DLD1 (cell line): ENCODE data around the gene TMCO4.
"Not testable (repeated sequence)": the region's sequence is repeated elsewhere in the genome, so short reads cannot be mapped to it uniquely, and the experiment has no call there.

ENCODE experiments used
- in situ Hi-C: cut with HindIII; loops from 2 replicates; pipeline ENCODE4 v1.10.0; 2017; ENCODE audit warnings: low sequenced_read_pairs

The TMCO4 gene

GRCh38 chr1:19814244-19814661 is 14.5 kb upstream of the TMCO4 start:
- in situ Hi-C loops, result no loop called here

DNA sequence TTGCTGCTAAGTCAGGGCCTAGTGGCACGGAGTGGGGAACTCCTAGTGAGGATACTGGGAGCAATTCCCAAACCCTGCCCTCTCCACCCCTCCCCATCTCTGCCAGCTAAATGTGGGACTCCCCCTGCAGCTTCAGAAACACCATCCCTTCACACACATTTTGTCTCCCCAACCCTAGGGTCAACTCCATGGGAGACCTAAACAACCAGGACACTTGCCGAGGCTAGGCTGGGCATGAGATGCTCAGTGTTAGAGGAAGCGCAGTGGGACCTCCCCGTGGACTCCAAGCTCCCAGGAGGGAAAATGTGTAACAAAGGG is 13.9 kb upstream of the TMCO4 start:
- in situ Hi-C loops, result no loop called here

DNA sequence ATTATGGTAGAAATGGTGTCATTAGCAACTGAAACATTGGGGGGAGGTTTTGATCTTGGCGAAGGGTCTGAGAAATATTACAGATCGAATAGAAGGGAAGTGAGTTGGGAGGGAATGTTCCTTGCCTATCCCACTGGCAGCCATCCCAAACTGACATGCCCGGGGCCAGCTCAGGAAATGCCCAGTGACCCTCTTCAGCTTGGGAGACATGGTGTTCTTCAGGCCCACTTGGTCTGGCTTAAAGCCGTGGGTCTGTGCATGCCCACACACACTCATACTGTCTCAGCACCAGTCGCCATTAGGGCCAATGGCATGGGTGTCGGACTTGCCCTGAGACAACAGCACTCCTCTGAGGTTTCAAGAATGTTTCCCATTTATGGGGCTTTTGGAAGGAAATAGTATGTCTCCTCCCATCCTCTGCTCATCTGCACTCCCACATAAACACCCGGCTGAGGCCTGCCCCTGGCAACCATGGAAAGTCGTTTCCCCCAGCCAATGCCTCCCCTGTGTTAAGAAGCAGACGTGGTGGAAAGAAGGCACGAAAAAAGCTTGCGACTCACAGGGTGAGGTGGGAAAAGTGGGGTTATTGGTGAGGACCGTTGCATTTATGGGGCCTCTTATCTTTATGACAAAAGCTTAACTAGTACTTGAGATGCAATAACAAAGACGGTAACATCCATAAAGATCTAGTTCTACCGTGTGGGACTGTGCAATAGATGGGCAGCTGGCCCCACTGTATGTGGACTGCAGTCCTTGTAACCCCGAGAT is 13.3 kb upstream of the TMCO4 start:
- in situ Hi-C loops, result no loop called here

- in situ Hi-C loops, result no loop called here
These were observed 11.6 kb upstream of the TMCO4 start for GRCh38 chr1:19811206-19811851.

GRCh38 chr1:19809044-19809750 is 9.5 kb upstream of the TMCO4 start:
- in situ Hi-C loops, result no loop called here

DNA sequence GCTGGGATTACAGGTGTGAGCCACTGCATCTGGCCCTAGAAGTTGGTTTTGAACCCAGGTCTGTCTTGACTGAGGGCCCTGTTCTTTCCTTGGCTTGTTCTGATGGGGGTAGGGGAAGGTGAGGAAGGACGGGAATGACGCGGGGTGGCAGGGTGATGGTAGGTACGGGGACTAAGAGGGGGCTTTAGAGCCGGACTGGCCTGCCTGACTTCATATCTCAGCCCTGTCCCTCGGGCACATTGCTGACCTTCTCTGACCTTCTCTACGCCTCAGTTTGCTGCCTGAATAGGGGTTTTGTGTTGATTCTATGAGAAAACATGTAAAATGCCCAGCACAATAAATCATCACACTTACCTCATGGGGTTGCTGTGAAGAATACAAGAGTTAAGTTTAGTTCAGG is 8.6 kb upstream of the TMCO4 start:
- in situ Hi-C loops, result no loop called here

- in situ Hi-C loops, result no loop called here
These were observed 5.1 kb upstream of the TMCO4 start for GRCh38 chr1:19804831-19805251.

- in situ Hi-C loops, result no loop called here
These were observed 2.6 kb upstream of the TMCO4 start for GRCh38 chr1:19802269-19802668.

DNA sequence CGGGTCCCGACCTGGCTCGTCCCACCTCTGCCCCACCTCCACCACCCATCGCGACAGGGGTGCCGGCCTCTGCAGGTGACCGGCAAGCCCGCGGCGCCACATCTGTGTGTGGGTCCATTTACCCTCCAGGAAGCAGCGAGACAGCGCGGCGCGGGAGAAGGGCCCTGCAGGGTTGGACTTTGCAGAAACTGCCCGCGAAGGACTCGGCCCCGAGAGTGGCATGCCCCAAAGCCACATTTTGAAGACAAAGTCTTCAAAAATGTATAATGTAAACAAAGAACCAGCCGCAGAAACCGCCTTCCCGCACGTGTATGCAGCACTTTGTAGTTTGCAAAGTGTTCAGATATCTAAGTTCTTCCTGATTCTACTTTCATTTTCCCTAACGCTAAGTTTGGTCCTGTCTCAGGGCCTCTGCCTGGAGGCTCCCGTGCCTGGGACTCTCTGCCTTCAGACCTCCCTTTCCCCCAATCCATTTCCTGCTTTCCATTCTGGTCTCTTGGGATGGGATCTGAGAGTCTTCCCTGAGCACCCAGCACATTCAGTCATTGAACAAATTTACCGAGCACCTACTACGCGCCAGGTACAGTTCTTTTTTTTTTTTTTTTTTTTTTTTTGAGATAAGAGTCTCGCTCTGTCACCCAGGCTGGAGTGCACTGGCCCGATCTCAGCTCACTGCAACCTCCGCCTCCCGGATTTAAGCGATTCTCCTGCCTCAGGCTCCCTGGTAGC is 524 bp upstream of the TMCO4 start:
- in situ Hi-C loops, result no loop called here

DNA sequence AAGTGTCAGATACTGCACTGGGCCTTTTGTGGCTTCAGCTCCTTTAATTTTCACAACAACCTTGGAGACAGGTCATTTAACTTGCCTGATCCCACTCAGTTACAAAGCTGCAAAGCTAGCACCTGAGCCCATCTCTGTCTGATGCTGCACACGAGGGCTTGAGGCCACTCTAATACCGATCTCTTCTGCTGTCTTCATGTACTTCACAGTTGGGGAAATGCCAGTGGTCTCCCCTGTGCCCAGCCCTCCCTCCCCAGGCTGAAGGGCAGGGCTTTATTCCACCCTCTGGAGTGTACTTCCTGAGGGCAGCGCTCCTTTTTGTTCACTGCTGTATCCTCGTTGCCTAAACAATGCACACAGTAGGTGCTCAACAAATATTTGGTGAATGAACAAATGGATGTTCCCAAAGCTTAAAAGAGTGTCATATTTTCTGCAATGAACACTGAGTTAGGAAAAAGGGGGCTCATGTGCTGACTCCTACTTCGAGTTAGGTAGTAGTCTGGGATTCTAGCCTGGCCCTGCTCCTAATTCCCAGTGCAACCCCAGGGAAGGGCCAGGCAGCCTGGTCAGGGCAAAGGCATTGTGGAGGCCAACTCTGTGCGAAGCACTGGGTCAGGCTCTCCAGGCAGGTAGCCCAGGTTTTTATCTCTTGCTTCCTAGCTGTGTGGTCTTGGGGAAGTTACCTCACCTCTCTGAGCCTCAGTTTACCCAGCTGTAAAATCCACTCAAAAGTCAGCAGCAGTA is 1.1 kb downstream of the TMCO4 start:
- in situ Hi-C loops, result no loop called here

DNA sequence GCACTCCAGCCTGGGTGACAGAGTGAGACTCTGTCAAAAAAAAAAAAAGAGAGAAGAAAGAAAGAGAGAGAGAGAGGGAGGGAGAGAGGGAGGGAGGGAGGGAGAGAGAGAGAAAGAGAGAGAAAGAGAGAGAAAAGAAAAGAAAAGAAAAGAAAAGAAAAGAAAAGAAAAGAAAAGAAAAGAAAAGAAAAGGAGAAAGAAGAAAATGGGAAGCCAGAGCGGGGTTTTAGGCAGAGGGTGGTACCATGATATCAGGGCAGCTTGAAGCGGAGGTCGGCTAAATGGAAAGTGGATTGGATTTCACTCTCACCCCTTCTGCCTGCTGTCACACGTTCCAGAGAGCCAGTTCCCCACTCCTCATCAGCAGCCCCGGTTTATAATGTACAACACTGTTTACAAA is 1.9 kb downstream of the TMCO4 start:
- in situ Hi-C loops, result no loop called here

GRCh38 chr1:19794583-19794982 is 5.1 kb downstream of the TMCO4 start:
- in situ Hi-C loops, result no loop called here

DNA sequence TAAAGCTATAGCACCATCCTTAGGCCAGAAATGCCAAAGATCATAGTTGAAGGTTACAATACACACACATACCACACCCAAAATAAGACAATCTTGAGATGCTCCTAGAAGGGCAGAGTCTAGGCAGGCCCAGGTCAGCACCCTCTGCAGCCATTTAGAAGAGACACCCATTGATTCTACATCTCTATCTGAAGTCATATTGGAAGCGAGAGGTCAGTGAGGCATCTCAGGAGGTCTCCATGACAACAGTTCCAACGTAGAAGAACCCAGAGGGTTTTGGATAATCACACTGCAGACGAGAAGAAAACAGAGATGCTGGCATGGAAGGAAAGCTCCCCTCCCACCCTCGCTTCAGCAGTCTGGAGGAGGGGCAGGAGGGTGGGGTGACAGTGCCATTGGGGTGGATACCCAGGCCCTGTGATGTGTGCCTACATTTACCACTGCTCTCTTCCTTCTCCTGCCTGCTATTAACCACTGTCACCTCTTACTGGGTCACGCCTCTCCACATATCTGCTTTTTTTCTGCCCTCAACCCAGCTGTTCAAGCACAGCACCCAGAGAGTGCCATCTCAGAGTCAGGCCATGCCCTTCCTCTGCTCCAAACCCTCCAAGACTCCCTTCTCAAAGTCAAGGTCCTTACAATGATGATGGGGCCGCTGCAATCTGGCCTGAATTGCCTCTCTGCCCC is 6.2 kb downstream of the TMCO4 start:
- in situ Hi-C loops, result no loop called here

- in situ Hi-C loops, result no loop called here
These were observed 7.3 kb downstream of the TMCO4 start for GRCh38 chr1:19792237-19793002.

- in situ Hi-C loops, result not testable (repeated sequence)
These were observed 9.4 kb downstream of the TMCO4 start for GRCh38 chr1:19790061-19790975.

DNA sequence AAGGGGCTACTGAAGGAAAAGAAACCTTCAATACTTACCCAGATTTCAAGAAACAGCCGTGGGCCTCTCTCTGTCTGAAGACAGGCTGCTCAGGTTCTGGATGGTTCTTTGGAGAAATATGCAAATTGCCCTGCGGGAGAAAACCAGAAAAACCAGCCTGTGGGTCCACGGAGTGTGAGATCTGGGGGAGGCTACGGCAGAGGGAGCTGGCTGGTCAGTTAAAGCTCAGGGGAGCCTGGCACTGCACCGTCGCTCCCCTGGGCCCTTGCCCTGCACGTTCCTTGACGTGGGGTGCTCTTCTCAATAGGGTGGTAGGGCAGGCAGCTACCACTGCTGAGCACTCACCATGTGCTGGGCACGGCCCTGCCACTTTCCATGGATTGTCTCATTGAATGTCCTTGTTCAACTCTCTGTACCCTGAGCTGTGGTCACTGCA is 12.7 kb downstream of the TMCO4 start:
- in situ Hi-C loops, result no loop called here

DNA sequence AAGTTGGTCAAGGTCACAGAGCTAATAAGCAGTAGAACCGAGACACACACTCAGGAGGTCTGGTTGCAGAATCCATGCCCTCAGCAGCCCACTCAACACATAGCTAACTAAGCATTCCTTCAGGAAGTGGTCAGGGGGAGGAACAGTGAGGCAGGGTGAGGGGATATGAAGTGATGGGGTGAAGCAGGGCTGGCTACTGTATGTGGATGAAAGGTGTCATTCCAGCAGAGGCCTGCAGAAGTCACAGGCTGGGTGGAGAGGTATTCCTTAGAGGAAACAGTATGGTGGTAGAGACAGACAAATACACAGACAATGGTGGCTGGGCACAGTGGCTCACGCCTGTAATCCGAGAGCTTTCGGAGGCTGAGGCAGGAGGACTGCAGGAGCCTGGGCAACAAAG is 14.1 kb downstream of the TMCO4 start:
- in situ Hi-C loops, result no loop called here

DNA sequence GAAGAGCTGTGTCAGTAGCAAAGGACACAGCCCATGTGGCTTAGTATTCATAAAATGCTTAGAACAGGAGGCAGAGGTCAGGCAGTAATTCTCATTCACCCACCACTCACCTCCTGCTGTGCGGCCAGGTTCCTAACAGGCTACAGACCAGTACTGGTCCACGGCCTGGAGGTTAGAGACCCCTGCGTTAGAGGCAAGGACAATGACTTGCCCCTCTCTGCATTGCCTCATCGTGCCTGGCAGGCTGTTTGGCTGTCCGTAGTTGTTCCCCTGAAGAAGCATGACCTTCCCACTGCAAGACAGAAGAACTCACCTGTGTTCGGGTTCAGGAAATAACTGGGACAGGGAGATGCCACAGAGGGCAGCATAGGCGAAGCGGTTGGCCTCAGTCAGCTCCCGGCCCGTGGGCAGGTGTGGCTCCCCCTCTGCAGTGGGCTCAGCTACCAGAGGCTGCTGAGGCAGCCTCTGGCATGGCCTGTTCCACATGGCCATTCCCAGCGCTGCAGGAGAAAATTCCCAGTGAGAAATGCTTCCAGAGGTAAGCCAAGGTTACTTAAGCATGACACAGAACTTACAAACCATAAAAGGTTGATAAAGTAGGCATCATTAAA is 19.3 kb downstream of the TMCO4 start:
- in situ Hi-C loops, result no loop called here
